NB4 (cell line): Measurements from ENCODE around the gene PLEKHA4.

Experiments
- CTCF ChIP-seq: IDR thresholded peaks from one replicate; pipeline ENCODE4 v1.5.1; 2012; ENCODE audit warnings: low read depth, low read length
- POLR2A ChIP-seq: IDR thresholded peaks from 2 replicates; pipeline ENCODE4 v1.6.1; 2011; ENCODE audit warnings: mild to moderate bottlenecking; ENCODE audit not compliant: insufficient read length; ENCODE audit errors: extremely low read depth

GRCh38 chr19:48883726-48884125, 15.3 kb upstream of the PLEKHA4 start:
- TF ChIP-seq CTCF, result no peak
- TF ChIP-seq POLR2A, result no peak
